ENCODE results near the gene ASCL2. TPM values are rescaled to one million over a fixed set of nuclear protein-coding genes. Genes with fewer than 3 reads are reported as not detected.
"Not testable (repeated sequence)": the region's sequence is repeated elsewhere in the genome, so short reads cannot be mapped to it uniquely, and the experiment has no call there.

ASCL2 gene
- total RNA-seq, 2 donors from 2014 or later = 0.18 TPM; not detected in 1

DNA sequence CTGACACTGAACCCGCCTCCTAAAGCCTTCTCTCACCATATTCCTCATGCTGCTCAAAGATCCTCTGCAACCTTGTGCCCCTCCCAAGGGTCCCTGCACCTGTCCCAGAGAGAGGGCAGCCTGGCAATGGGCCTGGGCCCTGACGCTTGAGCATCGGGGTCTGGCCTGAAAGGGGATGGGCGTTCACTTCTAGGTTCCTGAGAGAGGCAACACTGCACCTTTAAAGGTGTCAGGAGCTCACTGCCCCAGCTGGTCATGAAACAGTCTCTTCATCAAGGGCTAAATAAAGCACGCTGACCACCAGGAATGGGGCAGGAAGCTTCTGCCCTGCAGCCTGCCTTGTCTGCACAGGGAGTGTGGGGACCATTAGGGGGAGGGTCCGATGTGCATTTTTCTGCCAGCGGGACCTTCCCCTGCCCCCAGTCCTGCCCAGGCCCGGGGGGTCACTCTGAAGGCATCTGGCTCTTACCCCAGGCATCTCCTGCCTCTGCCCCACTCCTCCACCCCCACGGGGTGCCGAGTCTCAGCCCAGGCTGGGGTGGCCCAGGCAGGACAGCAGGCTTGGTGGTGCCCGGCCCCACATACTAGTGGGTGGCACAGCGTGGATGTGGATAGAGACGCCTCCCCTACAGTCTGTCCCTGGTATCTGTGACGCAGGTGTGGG is 27.9 kb upstream of the ASCL2 start:
- DNase-seq (peak in 2 of 3 donors; percentile 4 to 9), ATAC-seq (no peak)
- no peaks in the 10 kb centered on the region for H3K27me3 Mint-ChIP-seq
- peaks cover 3% of the 10 kb centered on the region for H3K36me3 Mint-ChIP-seq (ENCODE audit: low read depth)
- H3K27ac Mint-ChIP-seq = peak overlapping the region; percentile 59
- no peak overlapping the region for H3K4me3 Mint-ChIP-seq
- H3K4me1 Mint-ChIP-seq = peaks cover 25% of the 10 kb centered on the region
- H3K9me3 ChIP-seq (ENCODE audit: control insufficient read depth, low read length, poor library complexity, severe bottlenecking) = no peaks in the 10 kb centered on the region

DNA sequence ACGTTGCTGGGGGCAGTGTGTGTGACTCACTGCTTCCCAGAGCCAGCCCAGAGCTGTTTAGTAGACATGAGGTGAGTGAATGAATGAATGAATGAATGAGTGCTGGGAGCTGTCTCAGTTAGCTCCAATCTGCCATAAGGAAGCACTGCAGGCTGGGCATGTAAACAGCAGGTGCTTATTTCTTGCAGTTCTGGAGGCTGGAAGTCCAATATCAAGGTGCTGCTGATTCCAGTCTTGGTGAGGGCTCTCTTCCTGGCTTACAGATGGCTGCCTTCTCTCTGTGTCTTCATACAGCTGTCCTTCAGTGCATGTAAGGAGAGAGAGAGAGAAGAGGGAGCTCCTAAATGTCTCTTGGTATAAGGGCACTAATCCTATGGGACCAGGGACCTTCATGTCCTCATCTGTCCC is 27.2 kb upstream of the ASCL2 start:
- ATAC-seq (no peak), DNase-seq (no peak)
- no peaks in the 10 kb centered on the region for H3K27me3 Mint-ChIP-seq
- H3K27ac Mint-ChIP-seq = peak overlapping the region; percentile 59
- H3K9me3 ChIP-seq (ENCODE audit: control insufficient read depth, low read length, poor library complexity, severe bottlenecking) = no peaks in the 10 kb centered on the region
- no peak overlapping the region for H3K4me3 Mint-ChIP-seq
- H3K4me1 Mint-ChIP-seq = peaks cover 25% of the 10 kb centered on the region
- peaks cover 3% of the 10 kb centered on the region for H3K36me3 Mint-ChIP-seq (ENCODE audit: low read depth)

DNA sequence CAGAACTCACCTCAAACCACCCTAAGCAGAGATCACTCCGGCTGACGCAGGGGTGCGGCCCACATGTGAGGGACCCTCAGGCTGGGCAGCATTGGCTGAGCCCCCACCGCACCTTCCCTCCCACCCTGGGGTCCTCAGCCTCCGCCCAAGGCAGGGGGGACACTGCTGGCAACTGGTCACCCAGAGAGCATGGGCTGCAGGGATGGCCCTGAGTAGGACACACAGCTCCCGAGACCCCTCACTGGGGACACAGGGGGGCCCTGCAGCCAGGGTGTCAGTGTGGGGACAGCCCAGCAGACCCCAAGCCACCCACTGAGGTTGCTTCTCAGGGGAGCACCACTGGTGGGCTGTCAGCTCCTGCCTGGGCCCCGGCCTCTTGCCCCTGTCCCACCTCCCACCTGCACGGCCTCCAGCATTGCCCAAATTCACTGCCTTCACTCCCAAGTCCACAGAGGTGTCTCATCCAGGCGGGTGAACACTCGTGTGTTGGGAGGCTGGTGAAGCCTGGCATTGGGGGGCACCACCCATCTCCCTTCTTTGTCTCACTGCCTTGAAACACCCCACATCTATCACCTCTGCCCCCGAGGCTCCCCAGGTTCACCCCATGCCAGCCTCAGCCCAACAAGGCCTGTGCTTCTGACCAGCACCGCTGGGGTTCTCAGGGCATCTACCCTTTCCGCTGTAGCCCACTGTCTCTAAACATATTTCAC is 26.7 kb upstream of the ASCL2 start:
- ATAC-seq = no peak
- H3K9me3 ChIP-seq (ENCODE audit: control insufficient read depth, low read length, poor library complexity, severe bottlenecking) = no peaks in the 10 kb centered on the region
- Mint-ChIP-seq H3K4me1 (peaks cover 27% of the 10 kb centered on the region), H3K4me3 (no peak overlapping the region), H3K27me3 (no peaks in the 10 kb centered on the region), H3K36me3 (ENCODE audit: low read depth) (peaks cover 3% of the 10 kb centered on the region), H3K27ac (peak overlapping the region; percentile 59)
- DNase-seq = peak in 2 of 3 donors; percentile 2 to 7

GRCh38 chr11:2295971-2296912 is 25.9 kb upstream of the ASCL2 start:
- Mint-ChIP-seq H3K36me3 (ENCODE audit: low read depth) (no peaks in the 10 kb centered on the region), H3K4me1 (peaks cover 24% of the 10 kb centered on the region), H3K27me3 (no peaks in the 10 kb centered on the region), H3K4me3 (no peak overlapping the region), H3K27ac (no peak overlapping the region)
- ATAC-seq = no peak
- H3K9me3 ChIP-seq (ENCODE audit: control insufficient read depth, low read length, poor library complexity, severe bottlenecking) = no peaks in the 10 kb centered on the region
- peak in 2 of 3 donors; percentile 2 to 9 for DNase-seq

DNA sequence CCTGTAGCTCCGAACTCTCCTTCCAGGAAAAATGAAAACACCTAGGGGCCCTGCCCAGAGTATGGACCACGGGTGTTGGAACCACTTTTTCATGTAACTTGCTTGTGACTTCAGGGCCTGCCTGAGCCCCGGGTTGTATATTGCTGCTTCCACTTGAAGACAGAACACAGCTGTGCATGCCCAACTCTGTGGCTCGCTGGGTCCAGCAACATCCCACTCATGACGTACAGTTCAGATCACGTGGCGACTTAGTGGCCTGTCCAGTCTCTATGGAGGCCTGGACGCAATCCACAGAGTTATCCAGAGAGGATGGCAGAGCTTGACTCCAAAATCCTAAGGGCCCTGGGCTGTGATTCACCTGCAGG is 24.5 kb upstream of the ASCL2 start:
- no peak overlapping the region for H3K27ac Mint-ChIP-seq
- H3K4me1 Mint-ChIP-seq = peaks cover 20% of the 10 kb centered on the region
- no peak for ATAC-seq
- no peaks in the 10 kb centered on the region for H3K9me3 ChIP-seq (ENCODE audit: control insufficient read depth, low read length, poor library complexity, severe bottlenecking)
- peaks cover under 1% of the 10 kb centered on the region for H3K36me3 Mint-ChIP-seq (ENCODE audit: low read depth)
- peak in 1 of 3 donors; percentile 2 for DNase-seq
- no peaks in the 10 kb centered on the region for H3K27me3 Mint-ChIP-seq
- no peak overlapping the region for H3K4me3 Mint-ChIP-seq

DNA sequence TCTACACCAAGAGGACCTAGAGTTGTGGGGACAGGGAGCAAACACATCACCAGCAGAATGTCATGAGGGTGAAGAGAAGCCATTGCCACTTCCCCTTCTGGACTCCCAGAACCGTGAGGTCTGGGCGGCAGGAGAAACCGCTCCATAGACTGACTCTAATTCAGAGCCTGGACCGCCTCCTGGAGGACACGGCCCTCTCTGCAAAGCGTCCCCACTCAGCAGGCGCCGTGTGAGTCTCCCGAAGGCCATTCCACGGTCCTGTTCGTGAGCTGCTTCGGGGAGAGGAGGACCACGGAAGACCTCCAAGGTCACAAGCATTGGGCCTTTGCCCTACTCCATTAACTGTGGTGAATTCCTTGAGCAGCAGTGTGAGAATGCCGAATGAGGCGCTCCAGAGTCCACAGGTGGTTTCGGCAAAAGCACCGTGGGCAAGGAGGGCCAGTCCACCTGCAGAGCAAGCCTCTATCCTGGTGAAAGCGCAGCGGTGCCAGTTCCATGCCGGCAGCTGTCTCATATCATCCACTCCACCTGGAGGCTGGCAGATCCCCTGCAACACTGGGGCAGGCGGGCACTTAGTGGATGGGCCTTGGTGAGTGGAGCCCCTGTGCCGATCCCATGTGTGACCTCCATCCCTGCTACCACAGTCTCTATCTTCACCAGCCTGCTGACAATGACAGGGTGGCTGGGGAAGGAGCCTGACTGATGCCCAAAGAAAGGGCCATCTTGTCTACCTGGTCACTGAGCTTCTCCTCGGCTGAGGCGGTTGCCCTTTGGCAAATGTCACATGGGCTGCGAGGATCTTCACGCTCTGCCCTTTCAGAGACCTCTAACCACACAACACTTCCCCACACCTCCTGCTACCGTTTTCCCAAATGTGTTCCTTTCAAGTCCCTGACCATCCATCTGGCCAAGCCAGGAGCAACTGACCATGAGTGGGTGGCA is 23.9 kb upstream of the ASCL2 start:
- peaks cover 20% of the 10 kb centered on the region for H3K4me1 Mint-ChIP-seq
- H3K9me3 ChIP-seq (ENCODE audit: control insufficient read depth, low read length, poor library complexity, severe bottlenecking) = no peaks in the 10 kb centered on the region
- peaks cover 5% of the 10 kb centered on the region for H3K27me3 Mint-ChIP-seq
- peak in 2 of 3 donors; percentile 3 to 5 for DNase-seq
- ATAC-seq = no peak
- no peak overlapping the region for H3K4me3 Mint-ChIP-seq
- no peak overlapping the region for H3K27ac Mint-ChIP-seq
- H3K36me3 Mint-ChIP-seq (ENCODE audit: low read depth) = peaks cover 5% of the 10 kb centered on the region

DNA sequence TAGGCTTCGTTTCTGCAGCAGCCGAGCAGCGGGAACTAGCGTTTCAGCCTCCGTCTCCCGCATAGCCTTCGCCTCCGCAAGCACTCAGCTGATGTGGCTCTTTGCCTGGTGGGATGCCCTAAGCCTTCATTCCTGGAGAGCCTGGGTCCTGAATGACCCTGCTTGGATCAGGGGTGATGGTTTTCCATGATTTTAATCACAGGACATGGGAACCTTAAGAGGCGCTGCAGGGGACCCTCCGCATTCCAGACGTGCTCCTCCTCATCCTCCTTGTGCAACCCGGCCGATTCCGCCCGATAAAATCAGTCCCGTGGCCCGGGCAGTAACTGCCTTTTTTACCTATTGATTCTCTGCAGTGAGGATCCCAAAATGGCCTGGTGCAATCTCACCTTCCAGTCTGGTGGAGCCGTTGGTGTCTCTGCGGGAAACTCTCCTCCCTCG is 23.2 kb upstream of the ASCL2 start:
- Mint-ChIP-seq H3K36me3 (ENCODE audit: low read depth) (peaks cover 5% of the 10 kb centered on the region), H3K4me3 (no peak overlapping the region), H3K27ac (no peak overlapping the region), H3K4me1 (peaks cover 20% of the 10 kb centered on the region), H3K27me3 (peaks cover 7% of the 10 kb centered on the region)
- DNase-seq (no peak), ATAC-seq (no peak)
- H3K9me3 ChIP-seq (ENCODE audit: control insufficient read depth, low read length, poor library complexity, severe bottlenecking) = no peaks in the 10 kb centered on the region

GRCh38 chr11:2290351-2290841 is 20.0 kb upstream of the ASCL2 start:
- Mint-ChIP-seq H3K27ac (no peak overlapping the region), H3K4me1 (peaks cover 18% of the 10 kb centered on the region), H3K27me3 (peaks cover 7% of the 10 kb centered on the region), H3K36me3 (ENCODE audit: low read depth) (peaks cover 7% of the 10 kb centered on the region), H3K4me3 (no peak overlapping the region)
- H3K9me3 ChIP-seq (ENCODE audit: control insufficient read depth, low read length, poor library complexity, severe bottlenecking) = no peaks in the 10 kb centered on the region
- DNase-seq = no peak
- ATAC-seq = no peak

DNA sequence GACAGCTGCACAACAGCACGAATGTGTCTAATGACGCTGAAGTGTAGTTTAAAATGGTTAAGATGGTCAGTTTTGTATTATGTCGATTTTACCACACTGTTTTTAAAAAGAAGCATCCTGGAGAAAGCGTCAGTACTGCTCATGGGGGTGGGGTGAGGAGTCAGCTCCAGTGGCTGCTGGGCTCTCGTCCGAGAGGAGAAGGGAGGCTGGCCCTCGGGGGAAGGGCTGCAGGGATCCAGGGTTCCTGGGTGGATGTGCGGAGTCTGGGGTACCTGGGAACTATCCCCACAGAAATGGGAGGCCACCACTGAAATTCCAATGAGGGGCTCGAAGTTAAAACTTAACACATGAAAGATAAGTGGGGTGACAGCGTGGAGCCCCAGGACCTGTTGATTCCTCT is 19.5 kb upstream of the ASCL2 start:
- ATAC-seq (no peak), DNase-seq (no peak)
- Mint-ChIP-seq H3K27ac (no peak overlapping the region), H3K4me3 (no peak overlapping the region), H3K36me3 (ENCODE audit: low read depth) (peaks cover 7% of the 10 kb centered on the region), H3K27me3 (peaks cover 7% of the 10 kb centered on the region), H3K4me1 (peaks cover 17% of the 10 kb centered on the region)
- no peaks in the 10 kb centered on the region for H3K9me3 ChIP-seq (ENCODE audit: control insufficient read depth, low read length, poor library complexity, severe bottlenecking)

GRCh38 chr11:2289350-2289749 is 19.0 kb upstream of the ASCL2 start:
- H3K27ac Mint-ChIP-seq = no peak overlapping the region
- DNase-seq (no peak), ATAC-seq (no peak)
- peaks cover 7% of the 10 kb centered on the region for H3K36me3 Mint-ChIP-seq (ENCODE audit: low read depth)
- H3K4me1 Mint-ChIP-seq = peaks cover 13% of the 10 kb centered on the region
- H3K9me3 ChIP-seq (ENCODE audit: control insufficient read depth, low read length, poor library complexity, severe bottlenecking) = no peaks in the 10 kb centered on the region
- peaks cover 7% of the 10 kb centered on the region for H3K27me3 Mint-ChIP-seq
- no peak overlapping the region for H3K4me3 Mint-ChIP-seq

GRCh38 chr11:2287091-2287490 is 16.7 kb upstream of the ASCL2 start:
- Mint-ChIP-seq H3K27me3 (peaks cover 7% of the 10 kb centered on the region), H3K4me3 (no peak overlapping the region)
- no peaks in the 10 kb centered on the region for H3K9me3 ChIP-seq (ENCODE audit: control insufficient read depth, low read length, poor library complexity, severe bottlenecking)

DNA sequence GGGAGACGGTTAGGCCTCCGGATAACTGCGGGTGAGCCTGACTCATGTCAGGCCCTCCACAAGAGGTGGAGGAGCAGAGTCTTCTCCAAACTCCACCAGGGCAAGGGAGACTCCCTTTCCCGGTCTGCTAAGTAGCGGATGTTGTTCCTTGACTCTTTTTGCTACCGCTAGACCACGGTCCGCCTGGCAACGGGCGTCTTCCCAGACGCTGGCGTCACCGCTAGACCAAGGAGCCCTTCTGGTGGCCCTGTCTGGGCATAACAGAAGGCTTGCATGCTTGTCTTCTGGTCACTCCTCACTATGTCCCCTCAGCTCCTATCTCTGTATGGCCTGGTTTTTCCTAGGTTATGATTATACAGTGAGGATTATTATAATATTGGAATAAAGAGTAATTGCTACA is 16.0 kb upstream of the ASCL2 start:
- not testable (repeated sequence) for H3K27me3 Mint-ChIP-seq; DNase-seq; H3K4me1 Mint-ChIP-seq; H3K27ac Mint-ChIP-seq; H3K4me3 Mint-ChIP-seq; ATAC-seq; H3K36me3 Mint-ChIP-seq (ENCODE audit: low read depth); H3K9me3 ChIP-seq (ENCODE audit: control insufficient read depth, low read length, poor library complexity, severe bottlenecking)

More at GRCh38 chr11:2287091-2287490, 16.7 kb upstream of the ASCL2 start:
- Mint-ChIP-seq H3K27ac (no peak overlapping the region), H3K36me3 (ENCODE audit: low read depth) (peaks cover 7% of the 10 kb centered on the region), H3K4me1 (peaks cover 9% of the 10 kb centered on the region)
- DNase-seq (no peak), ATAC-seq (no peak)
